ENCODE results near the gene NUDCD3.

DNA sequence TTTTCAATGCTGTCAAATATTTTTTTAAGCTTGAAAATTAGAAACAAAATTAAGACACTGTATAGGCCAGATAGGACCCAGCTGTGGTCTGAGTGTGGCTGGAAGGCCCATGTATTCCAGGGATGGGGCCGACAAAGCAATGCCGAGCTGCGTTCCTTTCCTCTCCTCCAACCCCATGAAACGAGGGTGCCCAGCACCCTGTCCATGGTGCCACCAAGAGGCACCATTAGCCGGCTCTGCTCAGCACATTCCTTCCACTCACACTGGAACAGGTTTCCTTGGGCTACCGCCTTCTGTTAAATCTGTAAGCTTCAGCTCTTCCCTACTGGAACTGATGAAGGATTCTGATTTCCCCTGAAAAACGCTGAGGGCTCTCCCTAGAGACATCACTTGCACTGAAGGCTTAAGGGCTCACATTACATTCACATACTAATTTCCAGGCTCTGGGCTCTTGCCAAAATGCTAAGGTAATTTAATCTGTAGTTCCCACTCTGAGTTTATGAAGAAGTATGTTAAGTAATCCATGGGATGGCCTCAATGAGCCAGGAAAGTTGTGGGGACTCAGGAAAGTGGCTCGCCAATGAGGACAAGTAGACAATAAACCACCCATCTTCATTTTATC lies 91.4 kb downstream of the NUDCD3 start:
- TF ChIP-seq POLR2AphosphoS5 (IDR thresholded peaks at IDR 0.05): no peak
- no peak for TF ChIP-seq EP300 (IDR thresholded peaks at IDR 0.05)

All from sigmoid colon (tissue), 4 donors.